OCI-LY3 (cell line): ENCODE data around the gene ENPP3.

Experiments
- H2AFZ ChIP-seq: fragments of 200-600, 300-600 bp; shearing (Covaris generic); 2 replicates; pipeline ENCODE4 v1.6.0; 2014; ENCODE audit warnings: antibody characterized with exemption, low read depth, low read length
- H3K27ac ChIP-seq: fragments of 200-600, 300-600 bp; sonication (generic); 2 replicates; pipeline ENCODE4 v1.5.1; 2014; ENCODE audit warnings: mild to moderate bottlenecking, low read length, moderate library complexity, mixed read lengths
- H3K27me3 ChIP-seq: fragments of 200-600, 300-600 bp; sonication (generic); 2 replicates; pipeline ENCODE4 v1.6.1; 2014; ENCODE audit warnings: low read depth, low read length, mixed read lengths
- H3K36me3 ChIP-seq: fragments of 200-600, 300-600 bp; sonication (generic); replicated peaks from 2 replicates; pipeline ENCODE3; 2014; ENCODE audit warnings: low read depth, low read length, mixed read lengths
- H3K4me1 ChIP-seq: fragments of 300-600, 200-600 bp; sonication (generic); 2 replicates; pipeline ENCODE4 v1.6.1; 2014; ENCODE audit warnings: low read length, mixed read lengths
- H3K4me2 ChIP-seq: fragments of 200-600, 300-600 bp; sonication (generic); 2 replicates; pipeline ENCODE4 v1.6.1; 2014; ENCODE audit warnings: low read length, mixed read lengths
- H3K4me3 ChIP-seq: fragments of 300-600, 200-600 bp; sonication (generic); 2 replicates; pipeline ENCODE4 v1.5.1; 2014; ENCODE audit warnings: antibody characterized with exemption, mild to moderate bottlenecking, low read length, moderate library complexity
- H3K79me2 ChIP-seq: fragments of 300-600, 200-600 bp; shearing (Covaris generic); 2 replicates; pipeline ENCODE4 v1.6.1; 2014; ENCODE audit warnings: mild to moderate bottlenecking, low read length, mixed read lengths
- H3K9ac ChIP-seq: fragments of 300-600, 200-600 bp; shearing (Covaris generic); 2 replicates; pipeline ENCODE4 v1.6.0; 2014; ENCODE audit warnings: mild to moderate bottlenecking, low read length, moderate library complexity
- H3K9me3 ChIP-seq: fragments of 200-600, 300-600 bp; shearing (Covaris generic); 2 replicates; pipeline ENCODE4 v1.6.1; 2014; ENCODE audit warnings: low read length, mixed read lengths; ENCODE audit not compliant: insufficient read depth
- H4K20me1 ChIP-seq: fragments of 200-600, 300-600 bp; sonication (generic); 2 replicates; pipeline ENCODE4 v1.6.1; 2016; ENCODE audit warnings: low read length, mixed read lengths; ENCODE audit not compliant: insufficient read depth
- CTCF ChIP-seq: fragments of 200-600, 300-600 bp; sonication (generic); IDR thresholded peaks from 2 replicates; pipeline ENCODE4 v1.5.1; 2014; ENCODE audit warnings: antibody characterized with exemption, low read length, low read depth
- EZH2phosphoT487 ChIP-seq: fragments of 200-600 bp; shearing (Covaris generic); IDR thresholded peaks from 2 replicates; pipeline ENCODE4 v1.6.1; 2018; ENCODE audit warnings: antibody characterized with exemption, mixed run types, low read depth

The ENPP3 gene

GRCh38 chr6:131727868-131728267 is 90.8 kb downstream of the ENPP3 start:
- no peaks in the 10 kb centered on the region for H3K4me1 ChIP-seq
- H3K79me2 ChIP-seq, result no peaks in the 10 kb centered on the region
- TF ChIP-seq CTCF (no peak), EZH2phosphoT487 (no peak)
- no peak overlapping the region for H3K9ac ChIP-seq
- no peak overlapping the region for H3K4me2 ChIP-seq
- no peaks in the 10 kb centered on the region for H3K36me3 ChIP-seq
- no peaks in the 10 kb centered on the region for H3K27me3 ChIP-seq
- H3K27ac ChIP-seq, result no peak overlapping the region
- no peaks in the 10 kb centered on the region for H3K9me3 ChIP-seq
- H2AFZ ChIP-seq, result no peak overlapping the region
- H4K20me1 ChIP-seq, result no peaks in the 10 kb centered on the region
- H3K4me3 ChIP-seq, result no peak overlapping the region

DNA sequence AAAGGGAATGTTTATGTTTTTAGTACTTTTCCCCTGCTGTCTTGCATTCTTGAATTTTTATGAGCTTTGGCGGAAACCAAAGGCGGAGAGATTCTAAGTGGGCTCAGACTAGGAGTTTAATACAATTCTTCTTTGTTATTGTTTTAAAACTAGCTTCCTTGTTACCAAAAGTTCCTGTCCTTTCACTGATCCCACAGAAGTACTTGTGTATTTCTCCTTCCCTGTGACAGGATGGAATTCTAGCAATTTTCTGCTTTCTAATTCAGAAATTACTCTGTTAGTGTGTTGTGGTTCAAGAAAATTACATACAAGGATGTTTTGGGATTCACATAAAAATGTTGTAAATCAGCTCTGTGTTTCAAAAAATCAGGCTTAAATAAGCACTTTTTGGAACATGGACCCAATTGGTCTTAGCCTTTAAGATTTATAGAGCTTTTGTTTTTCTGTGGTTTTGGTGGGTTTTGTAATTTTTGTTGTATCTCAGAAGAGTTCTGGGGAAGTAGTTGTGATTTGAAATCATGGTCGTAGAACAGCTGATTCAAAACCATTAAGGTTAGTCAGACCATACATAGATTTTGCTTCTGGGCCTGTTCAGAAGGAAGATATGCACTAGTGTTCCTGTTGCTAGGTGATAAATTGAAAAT is 91.3 kb downstream of the ENPP3 start:
- Histone ChIP-seq H3K9ac (no peak overlapping the region), H3K4me2 (no peak overlapping the region), H3K9me3 (no peaks in the 10 kb centered on the region), H4K20me1 (no peaks in the 10 kb centered on the region), H3K27me3 (no peaks in the 10 kb centered on the region), H3K79me2 (no peaks in the 10 kb centered on the region), H3K4me3 (no peak overlapping the region), H3K27ac (no peak overlapping the region), H2AFZ (no peak overlapping the region), H3K36me3 (no peaks in the 10 kb centered on the region), H3K4me1 (no peaks in the 10 kb centered on the region)
- no peak for TF ChIP-seq CTCF
- no peak for TF ChIP-seq EZH2phosphoT487

DNA sequence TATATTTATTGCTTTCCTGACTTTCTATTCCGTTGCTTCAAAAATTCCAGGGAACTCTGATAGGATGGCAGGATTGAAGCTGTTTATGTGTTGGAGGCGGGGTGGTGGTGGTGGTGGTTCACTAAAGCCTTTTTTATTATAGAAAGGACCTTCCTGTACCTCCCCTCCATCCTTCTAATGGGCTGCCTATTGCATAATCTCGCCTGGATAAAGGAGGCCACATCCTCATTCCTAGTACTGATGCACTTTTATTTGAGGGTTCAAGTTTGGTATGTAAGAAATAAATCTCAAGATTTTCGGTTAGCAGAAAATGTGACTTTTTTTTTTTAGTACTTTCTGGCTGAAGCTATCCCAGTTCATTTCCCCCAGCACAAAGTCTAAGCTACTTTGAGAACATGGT is 92.4 kb downstream of the ENPP3 start:
- Histone ChIP-seq H3K79me2 (no peaks in the 10 kb centered on the region), H3K4me2 (no peak overlapping the region), H4K20me1 (no peaks in the 10 kb centered on the region), H2AFZ (no peak overlapping the region), H3K4me3 (no peak overlapping the region), H3K27me3 (no peaks in the 10 kb centered on the region), H3K4me1 (no peaks in the 10 kb centered on the region), H3K27ac (no peak overlapping the region), H3K36me3 (no peaks in the 10 kb centered on the region), H3K9ac (no peak overlapping the region), H3K9me3 (no peaks in the 10 kb centered on the region)
- TF ChIP-seq EZH2phosphoT487, result no peak
- TF ChIP-seq CTCF, result no peak

GRCh38 chr6:131730264-131730663 is 93.2 kb downstream of the ENPP3 start:
- no peak for TF ChIP-seq EZH2phosphoT487
- no peak for TF ChIP-seq CTCF
- Histone ChIP-seq H3K4me1 (no peaks in the 10 kb centered on the region), H3K4me3 (no peak overlapping the region), H3K9me3 (no peaks in the 10 kb centered on the region), H3K27me3 (no peaks in the 10 kb centered on the region), H3K9ac (no peak overlapping the region), H3K27ac (no peak overlapping the region), H3K79me2 (no peaks in the 10 kb centered on the region), H3K36me3 (no peaks in the 10 kb centered on the region), H3K4me2 (no peak overlapping the region), H4K20me1 (no peaks in the 10 kb centered on the region), H2AFZ (no peak overlapping the region)
